GM10847 (cell line): ENCODE results near the gene RMND5B.
A peak's percentile ranks its signal among the peaks of the same experiment; 100 is the strongest.

Source experiments
- POLR2A ChIP-seq: IDR thresholded peaks from 2 replicates; pipeline ENCODE4 v1.6.1; 2011; ENCODE audit not compliant: insufficient read length; ENCODE audit errors: extremely low read depth

RMND5B gene

DNA sequence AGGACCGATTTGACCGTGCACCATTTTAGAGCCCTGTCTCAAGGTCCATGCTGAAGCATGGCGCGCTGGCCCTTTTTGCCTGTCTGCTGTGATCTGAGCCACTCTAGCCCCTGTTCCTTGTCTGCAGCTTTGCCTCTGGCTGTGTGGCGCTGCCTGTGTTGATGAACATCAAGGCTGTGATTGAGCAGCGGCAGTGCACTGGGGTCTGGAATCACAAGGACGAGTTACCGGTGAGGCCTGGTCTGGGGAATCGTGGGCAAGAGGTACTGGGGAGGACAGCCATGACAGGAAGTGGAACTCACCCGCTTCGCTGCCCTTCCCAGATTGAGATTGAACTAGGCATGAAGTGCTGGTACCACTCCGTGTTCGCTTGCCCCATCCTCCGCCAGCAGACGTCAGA is 16.6 kb downstream of the RMND5B start:
- TF ChIP-seq POLR2A: no peak

DNA sequence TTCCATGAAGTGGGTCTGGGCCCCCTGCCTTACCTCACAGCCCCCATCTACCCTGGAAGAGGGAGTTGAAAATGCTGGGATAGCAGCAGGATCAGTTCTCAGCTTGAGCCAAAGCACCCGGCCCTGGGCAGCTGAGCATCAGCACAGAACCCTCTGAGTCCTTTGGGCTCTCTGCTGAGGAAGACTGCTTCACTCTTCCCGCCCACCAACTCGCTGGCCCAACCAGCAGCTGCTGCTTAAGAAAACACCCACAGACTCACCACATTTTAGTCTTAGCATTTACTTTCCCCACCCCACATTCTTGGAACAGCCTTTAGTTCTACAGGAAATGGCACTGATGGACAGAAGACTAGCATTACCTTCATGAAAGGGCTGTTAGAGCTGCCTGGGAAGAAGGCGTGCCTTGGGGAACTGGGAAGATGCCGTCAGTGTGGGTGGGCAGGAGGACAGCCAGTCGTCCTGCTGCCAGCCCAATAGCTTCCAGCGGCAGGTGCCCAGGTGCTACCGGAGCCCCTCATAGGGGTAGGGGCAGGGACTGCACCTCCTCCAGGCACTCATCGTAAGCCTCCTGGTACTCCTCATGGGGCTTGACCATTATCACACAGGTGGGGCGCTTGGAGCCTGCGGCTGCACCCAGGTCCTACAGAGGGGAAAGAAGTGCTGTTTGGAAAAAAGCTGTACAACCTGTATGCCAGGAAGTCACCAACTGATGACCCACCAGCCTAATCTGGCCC is 18.6 kb downstream of the RMND5B start:
- no peak for TF ChIP-seq POLR2A

DNA sequence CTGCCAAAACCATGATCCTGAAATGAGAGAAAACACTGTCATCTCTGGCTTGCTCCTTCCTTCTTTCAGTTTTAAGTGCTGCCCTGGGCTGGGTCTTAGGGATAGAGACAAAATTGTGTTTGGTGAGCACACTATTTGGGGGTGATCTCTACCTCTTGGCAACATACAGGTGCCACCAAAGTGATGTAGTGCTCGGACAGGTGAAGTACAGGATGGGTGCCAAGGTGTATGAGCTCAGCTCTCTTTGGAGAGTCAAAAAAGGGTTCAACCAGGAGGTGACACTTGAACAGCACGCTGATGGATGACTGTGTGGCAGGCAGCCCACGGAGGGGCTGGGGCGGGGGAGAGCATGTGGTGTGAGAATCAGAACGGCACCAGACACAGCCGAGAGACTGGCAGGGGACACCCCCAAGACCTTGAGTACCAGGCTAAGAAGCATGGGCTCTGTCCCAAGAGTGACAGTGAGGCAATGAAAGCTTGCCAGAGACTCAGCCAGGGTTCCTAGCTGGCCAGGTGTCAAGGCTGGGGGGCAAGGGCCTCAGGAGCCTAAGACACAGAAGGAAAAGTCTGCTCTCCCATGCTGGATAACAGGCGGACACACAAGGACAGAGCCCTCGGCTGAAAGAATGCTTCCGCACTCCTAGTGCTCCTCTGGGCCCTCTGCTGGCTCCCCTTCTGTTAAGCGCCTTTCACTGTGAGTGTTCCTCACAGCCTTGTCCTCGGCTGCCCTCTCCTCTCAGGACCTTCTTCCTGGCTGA is 20.3 kb downstream of the RMND5B start:
- no peak for TF ChIP-seq POLR2A

DNA sequence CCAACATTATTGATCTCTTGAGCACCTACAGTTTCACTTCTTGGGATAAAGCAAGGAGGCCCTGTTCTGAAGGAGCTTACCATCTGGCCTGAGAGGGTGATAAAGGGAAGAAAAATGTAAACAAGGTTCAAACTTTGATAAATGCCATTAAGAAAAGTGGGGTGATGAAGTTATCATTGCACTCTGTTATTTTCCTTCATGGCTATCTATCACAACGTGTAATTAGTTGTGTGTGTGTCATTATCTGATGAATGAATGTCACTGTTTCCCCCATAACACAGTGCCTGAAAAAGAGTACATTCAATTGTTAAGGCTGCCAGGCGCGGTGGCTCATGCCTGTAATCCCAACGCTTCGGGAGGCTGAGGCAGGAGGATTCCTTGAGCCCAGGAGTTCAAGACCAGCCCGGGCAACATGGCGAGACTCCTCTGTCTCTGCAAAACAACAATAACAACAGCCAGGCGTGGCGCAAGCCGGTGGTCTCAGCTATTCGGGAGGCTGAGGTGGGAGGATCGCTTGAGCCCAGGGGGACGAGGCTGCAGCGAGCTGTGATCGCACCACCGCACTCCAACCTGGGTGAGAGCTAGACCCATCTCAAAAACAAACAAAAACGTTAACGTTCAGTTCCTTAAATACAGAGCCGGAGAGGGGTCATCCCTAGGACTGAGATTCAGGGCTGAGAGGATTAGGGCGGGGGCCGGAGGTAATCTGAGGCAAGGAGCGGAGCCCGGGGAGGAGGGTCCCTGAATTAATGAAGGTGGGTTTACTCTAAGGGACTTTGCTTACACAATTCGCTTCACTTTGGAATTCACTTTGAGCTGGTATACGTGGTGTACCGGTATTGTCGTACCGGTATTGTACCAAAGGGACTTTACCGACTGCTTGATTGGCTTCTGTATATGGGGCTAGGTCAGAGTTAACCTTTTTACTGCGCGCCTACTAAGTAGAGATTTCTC is 22.0 kb downstream of the RMND5B start:
- no peak for TF ChIP-seq POLR2A

DNA sequence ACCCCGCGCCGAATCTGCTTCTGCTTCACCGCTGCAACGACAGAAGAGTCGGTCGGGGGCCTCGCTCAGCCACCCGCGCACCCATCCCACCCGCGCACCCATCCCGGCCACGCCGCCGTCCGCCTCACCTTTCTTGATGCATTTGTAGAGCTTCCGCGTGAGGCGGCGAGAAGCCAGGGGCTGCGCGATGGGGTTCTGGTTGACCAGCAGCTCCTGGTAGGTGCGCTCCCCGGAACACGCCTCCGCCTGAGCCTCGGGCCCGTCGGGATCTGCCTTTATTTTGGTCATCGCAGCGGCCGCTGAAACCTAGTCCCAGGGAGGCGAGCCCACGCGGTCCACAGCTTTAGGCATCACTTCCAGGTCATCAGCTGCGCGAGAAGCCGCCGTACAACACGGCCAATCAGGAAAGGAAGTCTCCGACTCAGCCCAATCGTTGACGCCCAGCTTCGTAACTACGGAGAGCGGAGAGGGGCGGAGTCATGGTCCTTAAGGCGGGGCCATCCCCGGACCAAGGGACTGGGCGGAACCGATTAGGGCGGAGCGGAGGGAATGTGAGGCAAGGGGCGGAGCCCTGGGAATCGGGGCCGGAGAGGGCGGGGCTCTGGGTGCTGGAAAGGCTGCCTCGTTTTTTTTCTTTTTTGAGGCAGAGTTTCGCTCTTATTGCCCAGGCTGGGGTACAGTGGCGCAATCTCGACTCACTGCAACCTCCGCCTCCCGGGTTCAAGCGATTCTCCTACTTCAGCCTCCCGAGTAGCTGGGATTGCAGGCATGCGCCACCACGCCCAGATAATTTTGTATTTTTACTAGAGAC is 22.9 kb downstream of the RMND5B start, which contains the start of gene NHP2:
Gene NHP2 (minus strand): TSS at position 356 of the 811 bp plus-strand sequence. CDS start 68 bp downstream, at position 288.
- peak; percentile 64 for TF ChIP-seq POLR2A

DNA sequence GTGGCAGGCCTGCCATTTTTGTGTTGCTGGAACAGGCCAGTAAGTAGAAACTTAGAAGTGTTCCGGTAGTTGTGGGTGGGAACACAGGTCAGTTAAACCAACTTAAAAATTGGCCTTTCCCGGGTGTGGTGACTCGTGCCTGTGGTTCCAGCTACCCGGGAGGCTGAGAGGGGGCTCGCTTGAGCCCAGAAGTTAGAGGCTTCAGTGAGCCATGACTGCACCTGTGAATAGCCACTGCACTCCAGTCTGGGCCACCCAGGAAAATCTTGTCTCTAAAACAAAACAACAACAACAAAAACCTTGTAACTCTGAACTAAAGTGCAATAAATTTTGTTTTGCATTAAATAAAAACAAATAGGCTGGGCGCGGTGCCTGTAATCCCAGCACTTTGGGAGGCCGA is 24.3 kb downstream of the RMND5B start:
- no peak for TF ChIP-seq POLR2A

DNA sequence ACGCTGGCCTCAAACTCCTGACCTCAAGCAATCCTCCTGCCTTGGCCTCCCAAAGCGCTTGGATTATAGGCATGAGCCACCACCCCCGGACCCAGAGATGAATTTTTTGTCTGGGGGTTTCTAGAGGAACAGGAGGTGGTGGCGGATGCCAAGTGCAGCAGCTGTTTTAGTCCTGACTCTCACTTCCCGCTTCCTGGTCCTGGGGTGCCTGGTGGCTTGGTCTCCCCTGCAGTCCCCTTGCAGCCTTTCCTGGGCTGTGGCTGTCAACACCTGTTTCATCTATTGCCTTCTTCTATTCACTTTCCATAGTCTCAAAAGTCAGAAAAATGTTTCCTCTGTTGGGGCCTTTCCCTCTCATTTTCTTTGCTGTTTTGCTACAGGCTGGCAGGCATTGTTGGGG is 29.4 kb downstream of the RMND5B start:
- TF ChIP-seq POLR2A: no peak

DNA sequence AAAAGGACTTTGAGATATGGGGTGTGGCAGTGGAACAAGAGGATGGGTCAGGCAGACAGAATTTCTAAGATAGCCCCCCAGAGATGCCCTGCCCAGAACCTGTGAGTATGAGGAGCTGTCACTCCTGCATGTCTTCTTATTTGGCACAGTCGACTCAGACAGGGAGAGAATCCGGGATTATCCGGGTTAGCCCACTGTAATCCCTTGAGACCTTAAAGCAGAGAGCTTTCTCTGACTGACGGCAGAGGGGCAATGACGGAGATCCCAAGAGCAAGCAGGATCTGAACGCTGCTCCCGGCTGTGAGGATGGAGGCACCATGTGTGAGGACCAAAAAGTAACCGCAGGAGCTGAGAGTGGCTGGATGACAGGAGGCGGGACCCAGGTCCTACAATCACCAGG is 31.7 kb downstream of the RMND5B start:
- TF ChIP-seq POLR2A: no peak

DNA sequence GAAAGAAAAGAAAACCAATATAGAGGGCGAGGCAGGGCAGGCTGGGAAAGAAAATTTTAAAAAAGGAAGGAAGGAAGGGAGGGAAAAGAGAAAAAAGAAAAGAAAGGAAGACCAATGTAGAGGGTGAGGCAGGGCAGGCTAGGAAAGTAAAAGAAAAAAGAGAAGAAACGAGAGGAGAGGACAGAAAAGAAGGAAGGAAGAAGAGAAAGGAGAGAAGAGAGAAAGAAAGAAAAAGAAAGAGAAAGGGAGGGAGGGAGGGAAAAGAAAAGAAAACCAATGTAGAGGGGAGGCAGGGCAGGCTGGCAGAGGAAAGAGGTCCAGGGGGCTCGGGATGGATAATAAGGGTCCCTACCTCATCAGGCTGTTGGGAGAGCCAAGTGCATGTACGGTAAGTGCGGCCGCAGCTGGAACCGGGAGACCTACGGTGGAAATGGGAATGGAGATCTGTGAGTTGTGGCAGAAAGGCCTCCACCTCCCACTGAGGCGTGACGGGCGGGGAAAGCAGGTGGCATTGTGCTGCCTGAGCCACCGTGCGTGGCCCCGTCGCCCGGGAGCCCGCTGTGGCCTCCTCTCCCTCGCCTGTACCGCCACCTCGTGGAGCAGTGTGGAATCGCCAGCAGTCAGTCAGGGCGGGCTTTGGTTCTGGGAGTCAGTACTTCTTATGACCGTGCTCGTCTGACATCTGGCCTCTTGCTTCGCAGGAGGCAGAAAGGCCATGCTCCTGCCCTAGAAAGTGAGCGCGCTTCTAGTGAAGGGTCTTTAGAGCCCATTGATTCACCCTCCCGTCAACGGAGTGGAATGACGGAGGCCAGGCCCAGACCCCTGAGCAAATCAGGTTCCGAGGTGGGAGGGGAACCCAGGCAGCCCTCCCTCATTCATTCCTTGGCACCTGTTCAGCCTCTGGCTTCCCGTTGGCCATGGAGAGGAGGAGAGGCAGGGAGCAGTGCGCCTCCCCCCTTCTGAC is 33.2 kb downstream of the RMND5B start:
- no peak for TF ChIP-seq POLR2A

DNA sequence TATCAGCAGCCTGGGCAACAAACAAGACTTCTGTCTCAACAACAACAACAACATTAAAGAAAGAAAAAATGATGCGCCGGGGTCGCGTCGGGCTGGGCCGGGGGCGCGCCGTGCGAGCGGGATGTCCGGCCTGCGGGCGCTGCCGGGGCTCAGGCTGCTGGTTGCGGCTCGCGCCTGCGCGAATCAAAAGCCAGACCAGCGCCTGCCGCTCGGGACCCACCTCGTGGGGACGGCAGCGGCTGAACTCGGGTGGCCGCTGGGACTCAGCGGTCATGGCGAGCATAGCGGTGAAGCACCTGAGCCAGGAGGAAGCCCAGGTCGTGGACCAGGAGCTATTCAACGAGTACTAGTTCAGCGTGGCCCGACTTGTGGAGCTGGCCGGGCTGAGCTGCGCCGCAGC is 34.8 kb downstream of the RMND5B start:
- no peak for TF ChIP-seq POLR2A

DNA sequence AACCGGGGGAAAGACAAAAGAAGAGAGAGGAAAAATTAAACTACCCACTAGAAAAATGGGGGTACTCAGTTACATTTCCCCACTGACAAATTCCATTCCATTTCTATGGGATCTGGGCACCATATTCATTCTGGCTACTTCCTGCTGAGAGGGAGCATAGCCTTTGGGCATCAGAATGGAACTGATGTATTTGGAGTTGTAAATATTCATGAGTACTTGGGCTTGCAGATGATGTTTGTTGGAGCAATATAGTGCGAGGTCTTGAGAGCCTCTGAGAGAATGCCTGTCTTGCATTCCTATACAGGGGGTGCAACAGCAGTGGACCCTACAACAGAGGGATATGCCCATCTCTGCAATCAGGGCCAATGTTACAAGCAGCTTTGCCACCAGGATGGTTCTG is 39.6 kb downstream of the RMND5B start:
- no peak for TF ChIP-seq POLR2A

DNA sequence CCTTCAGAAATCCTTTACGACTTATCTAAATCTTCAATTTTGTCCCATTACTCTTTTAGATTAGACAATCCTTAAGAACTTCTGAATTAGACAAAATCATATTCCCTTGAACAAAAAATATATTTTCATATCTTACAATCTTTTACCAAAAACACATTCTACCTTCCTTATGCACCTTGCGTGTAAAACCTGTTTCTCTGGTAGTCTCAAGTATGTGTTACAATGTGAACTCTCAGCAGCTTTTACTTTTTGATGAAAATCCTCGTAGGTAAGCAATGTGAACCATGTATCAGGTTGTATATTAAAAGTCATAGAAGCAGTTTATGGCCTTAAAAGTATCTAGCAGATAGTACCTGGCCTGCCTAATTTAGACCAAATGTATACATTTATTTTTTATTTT is 43.6 kb downstream of the RMND5B start:
- no peak for TF ChIP-seq POLR2A

DNA sequence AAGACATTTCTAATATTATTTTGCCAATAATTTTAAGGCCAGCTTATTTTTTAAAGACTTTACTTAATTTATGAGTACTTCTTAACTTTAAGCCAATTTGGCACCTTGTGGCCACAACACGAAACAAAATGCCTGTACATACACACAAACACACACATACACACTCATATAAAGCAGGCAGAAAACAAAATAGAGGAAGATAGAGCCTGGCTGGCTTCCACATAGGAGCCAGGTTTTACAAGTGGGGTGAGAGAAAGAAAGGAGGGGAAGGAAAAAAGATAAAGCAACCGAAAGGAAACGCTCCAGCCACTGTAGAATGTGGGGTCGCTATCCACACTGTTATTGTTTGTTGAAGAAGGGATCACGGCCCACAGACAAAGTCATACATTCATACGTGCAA is 46.0 kb downstream of the RMND5B start:
- TF ChIP-seq POLR2A: no peak
